Smooth muscle cell (in vitro differentiated cells): ENCODE measurements around the gene MBNL2. TPM values are rescaled to one million over a fixed set of nuclear protein-coding genes. Genes with fewer than 3 reads are reported as not detected.

Source experiments
- DNase-seq: peaks from one replicate; lab custom pipeline; 2025; ENCODE audit not compliant: unreplicated experiment; lab: John Stamatoyannopoulos, UW
- H2AFZ ChIP-seq: fragments of 200-600 bp; sonication (generic); 2 replicates; pipeline ENCODE4 v1.6.0; 2016; ENCODE audit warnings: antibody characterized with exemption, low read depth, mild to moderate bottlenecking
- H3F3A ChIP-seq: fragments of 200-600 bp; sonication (generic); 2 replicates; pipeline ENCODE4 v1.6.0; 2017; ENCODE audit warnings: antibody characterized with exemption, low read depth
- H3K27ac ChIP-seq: fragments of 200-600 bp; sonication (generic); 2 replicates; pipeline ENCODE4 v1.5.1; 2016; ENCODE audit warnings: low read depth, mild to moderate bottlenecking
- H3K27me3 ChIP-seq: fragments of 200-600 bp; sonication (generic); 2 replicates; pipeline ENCODE4 v1.6.1; 2016; ENCODE audit warnings: low read depth, mild to moderate bottlenecking
- H3K36me3 ChIP-seq: fragments of 200-600 bp; sonication (generic); 2 replicates; pipeline ENCODE4 v1.5.1; 2016; ENCODE audit warnings: low read depth
- H3K4me1 ChIP-seq: fragments of 200-600 bp; sonication (generic); 2 replicates; pipeline ENCODE4 v1.5.1; 2016; ENCODE audit warnings: low read depth
- H3K4me2 ChIP-seq: fragments of 200-600 bp; sonication (generic); 2 replicates; pipeline ENCODE4 v1.6.0; 2016; ENCODE audit warnings: mild to moderate bottlenecking
- H3K4me3 ChIP-seq: fragments of 200-600 bp; sonication (generic); 2 replicates; pipeline ENCODE4 v1.5.1; 2016; ENCODE audit warnings: mild to moderate bottlenecking
- H3K79me2 ChIP-seq: fragments of 200-600 bp; sonication (generic); 2 replicates; pipeline ENCODE4 v1.6.0; 2016; ENCODE audit warnings: low read depth, mild to moderate bottlenecking
- H3K9ac ChIP-seq: fragments of 200-600 bp; sonication (generic); 2 replicates; pipeline ENCODE4 v1.6.0; 2016; ENCODE audit warnings: low read depth
- H3K9me3 ChIP-seq: fragments of 200-600 bp; sonication (generic); replicated peaks from 2 replicates; pipeline ENCODE4 v1.5.1; 2016; ENCODE audit warnings: low read depth
- H4K20me1 ChIP-seq: fragments of 200-600 bp; sonication (generic); 2 replicates; pipeline ENCODE4 v1.6.0; 2016; ENCODE audit warnings: low read depth
- CTCF ChIP-seq: fragments of 200-600 bp; sonication (generic); IDR thresholded peaks from 2 replicates; pipeline ENCODE4 v1.5.1; 2017; ENCODE audit warnings: borderline replicate concordance, mild to moderate bottlenecking, antibody characterized with exemption; ENCODE audit not compliant: insufficient read depth, poor library complexity, severe bottlenecking
- WGBS: methylation state at CpG from one replicate; pipeline ENCODE4 v1.1.7; 2016; ENCODE audit warnings: low lambda C conversion rate; 5-methylcytosine and 5-hydroxymethylcytosine counted together
- polyA plus RNA-seq: library from polyadenylated mRNA; unstranded; fragments of >200 nt; fragmentation: Nextera tagmentation; extraction: Ambion mirVana; gene quantifications from 2 replicates; pipeline ENCODE4 v1.2.1, GENCODE V29; 2016
- total RNA-seq: library from RNA; depleted of rRNA; stranded (reverse); fragments of >200 nt; gene quantifications from 2 replicates; pipeline ENCODE4 v1.2.3, GENCODE V29; 2014

Gene MBNL2
- total and polyA plus RNA-seq, 2 experiments from 2014 or later, result 33.7 to 120 TPM

- H4K20me1 ChIP-seq, result no peaks in the 10 kb centered on the region
- no peak overlapping the region for H2AFZ ChIP-seq
- no peak overlapping the region for H3K4me3 ChIP-seq
- H3K79me2 ChIP-seq, result no peaks in the 10 kb centered on the region
- TF ChIP-seq CTCF, result no peak
- WGBS, result 96% methylated on average over 5 of the region's 5 CpGs
- H3K9ac ChIP-seq, result no peak overlapping the region
- DNase-seq, result no peak
- H3K36me3 ChIP-seq, result peaks cover 17% of the 10 kb centered on the region
- H3F3A ChIP-seq, result no peaks in the 10 kb centered on the region
- no peaks in the 10 kb centered on the region for H3K9me3 ChIP-seq
- no peak overlapping the region for H3K4me2 ChIP-seq
- H3K4me1 ChIP-seq, result no peaks in the 10 kb centered on the region
- no peak overlapping the region for H3K27ac ChIP-seq
- no peaks in the 10 kb centered on the region for H3K27me3 ChIP-seq
Observed at GRCh38 chr13:97354808-97355207, 132.7 kb downstream of the MBNL2 start.

GRCh38 chr13:97356592-97356991 is 134.5 kb downstream of the MBNL2 start:
- Histone ChIP-seq H3K4me2 (no peak overlapping the region), H4K20me1 (no peaks in the 10 kb centered on the region), H3K9me3 (no peaks in the 10 kb centered on the region), H3K79me2 (no peaks in the 10 kb centered on the region), H3K27me3 (no peaks in the 10 kb centered on the region), H3F3A (no peaks in the 10 kb centered on the region), H3K36me3 (peaks cover 3% of the 10 kb centered on the region), H3K9ac (no peak overlapping the region), H3K4me1 (no peaks in the 10 kb centered on the region), H2AFZ (no peak overlapping the region), H3K4me3 (no peak overlapping the region), H3K27ac (no peak overlapping the region)
- 94% methylated on average over 8 of the region's 8 CpGs for WGBS
- no peak for DNase-seq
- no peak for TF ChIP-seq CTCF

DNA sequence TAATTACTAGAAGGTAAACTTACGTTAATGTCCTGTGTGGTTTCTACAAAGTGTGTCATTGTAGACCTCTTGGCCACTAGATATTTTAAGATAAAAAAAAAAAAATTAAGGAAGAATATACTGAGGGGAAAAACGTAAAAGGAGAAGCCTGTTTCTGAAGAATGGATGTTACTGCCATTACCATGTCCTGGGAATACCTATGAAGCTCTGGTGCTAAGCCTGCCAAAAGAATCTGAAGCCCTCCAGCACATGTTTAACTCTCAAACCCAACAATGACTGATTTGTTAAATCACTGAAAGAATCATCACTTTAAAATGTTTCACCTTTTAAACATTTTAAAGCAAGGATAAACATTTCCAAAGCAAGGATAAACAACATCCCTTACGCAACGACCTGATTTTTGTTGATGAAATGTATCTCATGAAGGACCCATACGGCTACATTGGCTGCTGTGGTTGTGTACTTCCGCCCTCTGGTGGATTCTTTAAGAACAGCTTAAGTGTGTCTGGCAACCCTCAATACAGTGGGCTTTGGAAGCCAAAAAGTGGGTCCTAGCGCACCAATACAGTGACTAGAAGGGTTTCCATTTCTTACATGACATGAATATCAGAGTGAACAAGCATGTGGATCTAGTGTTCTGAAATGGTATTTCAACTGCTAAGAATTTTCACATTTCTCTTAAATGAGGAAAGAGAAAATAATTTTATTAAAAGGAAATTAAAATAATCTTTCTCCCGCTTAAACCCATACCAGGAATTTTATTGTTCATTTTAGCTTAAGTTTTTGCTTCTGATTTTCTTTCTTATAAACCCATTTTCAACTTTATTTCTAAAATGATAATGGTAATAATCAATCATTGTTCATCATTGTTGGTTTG is 137.3 kb downstream of the MBNL2 start:
- no peaks in the 10 kb centered on the region for H3F3A ChIP-seq
- no peak overlapping the region for H2AFZ ChIP-seq
- H3K27ac ChIP-seq, result no peak overlapping the region
- 44% methylated on average over 8 of the region's 8 CpGs for WGBS
- H3K4me1 ChIP-seq, result no peaks in the 10 kb centered on the region
- no peaks in the 10 kb centered on the region for H3K27me3 ChIP-seq
- no peaks in the 10 kb centered on the region for H4K20me1 ChIP-seq
- no peaks in the 10 kb centered on the region for H3K36me3 ChIP-seq
- H3K9me3 ChIP-seq, result no peaks in the 10 kb centered on the region
- H3K79me2 ChIP-seq, result no peaks in the 10 kb centered on the region
- peak; percentile 86 for TF ChIP-seq CTCF
- no peak overlapping the region for H3K4me2 ChIP-seq
- H3K9ac ChIP-seq, result no peak overlapping the region
- no peak overlapping the region for H3K4me3 ChIP-seq
- no peak for DNase-seq

DNA sequence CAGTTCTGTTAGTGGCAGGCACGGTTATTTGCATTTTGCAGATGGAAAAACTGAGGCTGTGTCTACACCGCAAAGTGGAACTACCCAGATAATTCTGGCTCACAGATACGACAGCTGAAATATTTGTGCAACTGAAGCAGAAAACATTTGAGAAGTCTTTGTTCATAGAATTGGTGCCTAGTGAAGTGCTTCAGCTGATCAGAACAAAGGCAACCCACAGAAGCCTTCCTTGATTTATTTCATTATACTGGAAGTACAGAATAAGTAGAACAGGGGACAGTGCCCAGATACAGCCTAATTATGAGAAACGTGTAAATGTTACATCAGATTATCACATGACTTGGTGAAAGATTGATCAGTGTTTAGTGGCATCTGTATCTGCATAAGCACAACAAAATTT is 138.5 kb downstream of the MBNL2 start:
- H3K9me3 ChIP-seq, result no peaks in the 10 kb centered on the region
- H3K27ac ChIP-seq, result no peak overlapping the region
- no peak overlapping the region for H3K4me3 ChIP-seq
- no peaks in the 10 kb centered on the region for H3K36me3 ChIP-seq
- DNase-seq, result no peak
- H3F3A ChIP-seq, result peaks cover 2% of the 10 kb centered on the region
- no peak for TF ChIP-seq CTCF
- no peak overlapping the region for H3K9ac ChIP-seq
- no peaks in the 10 kb centered on the region for H4K20me1 ChIP-seq
- H3K27me3 ChIP-seq, result no peaks in the 10 kb centered on the region
- no peaks in the 10 kb centered on the region for H3K79me2 ChIP-seq
- no peaks in the 10 kb centered on the region for H3K4me1 ChIP-seq
- no peak overlapping the region for H3K4me2 ChIP-seq
- WGBS, result 96% methylated on average over 4 of the region's 4 CpGs
- H2AFZ ChIP-seq, result no peak overlapping the region
